GM12875 (cell line): Measurements from ENCODE around the gene PSMD2.

Source experiments
- H3K4me3 ChIP-seq: one replicate; pipeline ENCODE4 v1.5.1; 2011; ENCODE audit warnings: low read depth, low read length, control low read depth
- CTCF ChIP-seq: IDR thresholded peaks from 2 replicates; pipeline ENCODE4 v1.5.1; 2011; ENCODE audit warnings: low read depth, mild to moderate bottlenecking, control low read depth, inconsistent platforms, low read length, moderate library complexity, borderline replicate concordance; ENCODE audit not compliant: insufficient read depth

Gene PSMD2

GRCh38 chr3:184321666-184322065, 22.6 kb downstream of the PSMD2 start:
- TF ChIP-seq CTCF, result no peak
- no peak overlapping the region for H3K4me3 ChIP-seq

- H3K4me3 ChIP-seq, result no peak overlapping the region
- no peak for TF ChIP-seq CTCF
Measured at GRCh38 chr3:184322731-184323487, 23.9 kb downstream of the PSMD2 start.

GRCh38 chr3:184323696-184324095, 24.7 kb downstream of the PSMD2 start:
- TF ChIP-seq CTCF, result no peak

GRCh38 chr3:184325269-184325668, 26.2 kb downstream of the PSMD2 start:
- no peak for TF ChIP-seq CTCF
- H3K4me3 ChIP-seq, result no peak overlapping the region

More at GRCh38 chr3:184323696-184324095, 24.7 kb downstream of the PSMD2 start:
- no peak overlapping the region for H3K4me3 ChIP-seq

GRCh38 chr3:184325715-184326369, 26.8 kb downstream of the PSMD2 start:
- no peak for TF ChIP-seq CTCF
- no peak overlapping the region for H3K4me3 ChIP-seq

GRCh38 chr3:184327171-184327570, 28.1 kb downstream of the PSMD2 start:
- H3K4me3 ChIP-seq, result no peak overlapping the region
- TF ChIP-seq CTCF, result no peak

- no peak overlapping the region for H3K4me3 ChIP-seq
- TF ChIP-seq CTCF, result no peak
Measured at GRCh38 chr3:184328516-184328915, 29.5 kb downstream of the PSMD2 start.
